Heart left ventricle (tissue), 16 donors: ENCODE measurements around the gene ATP6V0C. TPM values are rescaled to one million over a fixed set of nuclear protein-coding genes. Genes with fewer than 3 reads are reported as not detected.

Experiments
- ATAC-seq, 4 donors: fragments of 200-7000 bp; cut with Tn5 transposase; one replicate each; pipeline ENCODE4 v1.9.1; 2020 to 2022; ENCODE audit warnings: moderate library complexity in 4 of 4, mild to moderate bottlenecking in 3 of 4, moderate number of reproducible peaks in 1 of 4
- DNase-seq, 5 donors: peaks; one replicate each; pipeline ENCODE4 v3.0.0-alpha.2; 2020
- H3K27ac ChIP-seq, 12 donors: fragments of 200-600 bp; sonication (generic) in 4 of 12; one replicate each; pipeline versions ENCODE4 v1.5.0 to v1.8.0; 2016 to 2022; ENCODE audit warnings: mild to moderate bottlenecking in 2 of 12
- H3K27me3 ChIP-seq, 9 donors: fragments of 200-600 bp; sonication (generic) in 2 of 9; one replicate each; pipeline versions ENCODE4 v1.5.1 to v1.8.0; 2016 to 2022; ENCODE audit warnings: mild to moderate bottlenecking in 3 of 9
- H3K36me3 ChIP-seq, 9 donors: fragments of 200-600 bp; sonication (generic) in 2 of 9; one replicate each; pipeline versions ENCODE4 v1.5.0 to v1.8.0; 2018 to 2022; ENCODE audit warnings: mild to moderate bottlenecking in 2 of 9
- H3K4me1 ChIP-seq, 12 donors: fragments of 200-600 bp; sonication (generic) in 4 of 12; one replicate each; pipeline versions ENCODE4 v1.5.0 to v1.8.0; 2016 to 2022; ENCODE audit warnings: mild to moderate bottlenecking in 3 of 12
- H3K4me3 ChIP-seq, 12 donors: fragments of 200-600 bp; sonication (generic) in 4 of 12; one replicate each; pipeline versions ENCODE4 v1.5.0 to v1.8.0; 2017 to 2022; ENCODE audit warnings: mild to moderate bottlenecking in 9 of 12, moderate library complexity in 4 of 12
- H3K9me3 ChIP-seq, 12 donors: fragments of 200-600 bp; sonication (generic) in 4 of 12; one replicate each; pipeline versions ENCODE4 v1.5.0 to v1.8.0; 2016 to 2022; ENCODE audit warnings: mild to moderate bottlenecking in 1 of 12
- CTCF ChIP-seq, 12 donors: fragments of 200-600 bp; sonication (generic) in 4 of 12; IDR thresholded peaks; one replicate each; pipeline versions ENCODE4 v1.5.0 to v1.8.0; 2018 to 2022; ENCODE audit warnings: antibody characterized with exemption in 12 of 12, mild to moderate bottlenecking in 5 of 12
- POLR2A ChIP-seq, 2 donors: fragments of 450-650 bp; IDR thresholded peaks; one replicate each; pipeline ENCODE4 v1.6.1; 2017; ENCODE audit warnings: antibody characterized with exemption in 2 of 2, mild to moderate bottlenecking in 2 of 2, moderate library complexity in 2 of 2
- WGBS, 4 donors: extraction: QIAGEN DNeasy Blood & Tissue Kit in 2 of 4; methylation state at CpG; one replicate each; pipeline versions ENCODE4 v1.1.5 to v1.1.7; 2013 to 2018; 5-methylcytosine and 5-hydroxymethylcytosine counted together
- intact Hi-C, 10 donors: fragments of 100-400 bp; cut with DNase I; formaldehyde crosslinking; loops; one replicate each; pipeline versions ENCODE4 v1.11.1 to v1.14.2; 2022
- polyA plus RNA-seq, 2 donors: library from polyadenylated mRNA; stranded (reverse); fragments of 200-250 nt; gene quantifications; one replicate each; pipeline ENCODE4 v1.2.3, GENCODE V29; 2013
- total RNA-seq, 9 donors: library from RNA; depleted of rRNA in 2 of 9; stranded (reverse); fragments of >200 nt in 2 of 9; fragmentation: NEBNext Ultra II Directional in 3 of 9; extraction: Animal tissue kit (Norgen Biotek cat#: 25700) in 3 of 9; gene quantifications; one replicate each; pipeline versions ENCODE4 v1.1.0 to v1.2.4, GENCODE V29; 2016 to 2023
- donor health status: ischemic (EF 13 %, LVEDD 7.1; RV severe dilation, severe dysfunction).
- donor health status: healthy with polysubstance abuse.
- donor health status: DM: no; HTN: yes; CAD: no.
- donor health status: DM: no; HTN: no; CAD: no.
- donor health status: ischemic (EF 25% LVEDD 6.9; RV normal size, moderate dysfunction).
- donor health status: ischemic (EF 25% LVEDD 5.7; RV mildly dilated, moderate dysfunction).
- donor health status: healthy.
- donor health status: DM: yes; HTN: yes; CAD: no.
- donor health status: ischemic (EF 35%, LVEDD 5.7; RV mildly dilated, moderate dysfunction).
- donor health status: nonischemic (EF 11% LVEDD 7.7; RV severe dilation, severe dysfunction).
- donor health status: DM: yes; HTN: yes; CAD: no.
- donor health status: PGD.
- donor health status: ischemic (EF 29% LVEDD 5.4; RV normal size, mild dysfunction).
- donor health status: nonischemic (EF 23%, LVEDD 6.1; RV moderate dilation, normal function).

ATP6V0C gene
- total and polyA plus RNA-seq, 11 donors, result 61.6 to 232 (median 132) TPM

- intact Hi-C loops, result no loop called here
- H3K27ac ChIP-seq, result peak overlapping the region in 9 of 12 donors; percentile 29 to 62 (median 56)
- DNase-seq (peak in 3 of 5 donors; percentile 36 to 65 (median 52)), ATAC-seq (peak; percentile 23 to 78 (median 30))
- H3K27me3 ChIP-seq, result no peaks in the 10 kb centered on the region
- TF ChIP-seq POLR2A (IDR thresholded peaks at IDR 0.05), result no peak
- TF ChIP-seq CTCF (IDR thresholded peaks at IDR 0.05), result no peak
- H3K4me1 ChIP-seq, result peaks cover 0 to 41% (median 23%) of the 10 kb centered on the region in 12 donors
- no peaks in the 10 kb centered on the region for H3K9me3 ChIP-seq
- WGBS, 4 donors, result 60 to 71% (median 64%) methylated on average over 31 to 33 of the region's 33 CpGs
- peak overlapping the region in 7 of 12 donors; percentile 1 to 29 (median 15) for H3K4me3 ChIP-seq
- H3K36me3 ChIP-seq, result no peaks in the 10 kb centered on the region
Measured at GRCh38 chr16:2485811-2486507, 27.8 kb upstream of the ATP6V0C start.

GRCh38 chr16:2486645-2487516, 26.9 kb upstream of the ATP6V0C start:
- Histone ChIP-seq H3K36me3 (no peaks in the 10 kb centered on the region), H3K4me3 (peak overlapping the region in 1 of 12 donors; percentile 29), H3K27me3 (no peaks in the 10 kb centered on the region), H3K27ac (peak overlapping the region in 9 of 12 donors; percentile 24 to 62 (median 54)), H3K9me3 (no peaks in the 10 kb centered on the region), H3K4me1 (peaks cover 0 to 41% (median 23%) of the 10 kb centered on the region in 12 donors)
- TF ChIP-seq POLR2A (IDR thresholded peaks at IDR 0.05) (no peak), CTCF (IDR thresholded peaks at IDR 0.05) (peak in 8 of 12 donors; percentile 11 to 48 (median 28))
- peak in 4 of 5 donors; percentile 46 to 75 (median 70) for DNase-seq
- peak; percentile 49 to 82 (median 72) for ATAC-seq
- 57 to 69% (median 68%) methylated on average over 28 to 29 of the region's 29 CpGs for WGBS, 4 donors
- intact Hi-C loops, result no loop called here

GRCh38 chr16:2487517-2487842, 26.3 kb upstream of the ATP6V0C start:
- TF ChIP-seq POLR2A (IDR thresholded peaks at IDR 0.05), result no peak
- TF ChIP-seq CTCF (IDR thresholded peaks at IDR 0.05), result no peak
- no peaks in the 10 kb centered on the region for H3K27me3 ChIP-seq
- intact Hi-C loops, result no loop called here
- no peak overlapping the region for H3K27ac ChIP-seq
- no peaks in the 10 kb centered on the region for H3K36me3 ChIP-seq
- H3K9me3 ChIP-seq, result no peaks in the 10 kb centered on the region
- DNase-seq (no peak), ATAC-seq (no peak)
- no peak overlapping the region for H3K4me3 ChIP-seq
- peaks cover 0 to 38% (median 19%) of the 10 kb centered on the region in 12 donors for H3K4me1 ChIP-seq
- 80 to 83% (median 82%) methylated on average over 5 to 8 of the region's 8 CpGs for WGBS, 4 donors
